A549 (cell line): Measurements from ENCODE around the gene KIAA0825. TPM values are rescaled to one million over a fixed set of nuclear protein-coding genes. Genes with fewer than 3 reads are reported as not detected.

Experiments
- ATAC-seq, 2 experiments: fragments of 200-7000 bp in 1 of 2; fragments of >200 bp in 1 of 2; cut with Nextera tagmentation in 1 of 2; cut with Tn5 transposase in 1 of 2; 3 replicates each; pipeline versions ENCODE4 v1.8.0 to v1.9.1; 2018 to 2020; ENCODE audit warnings: mild to moderate bottlenecking in 1 of 2, moderate library complexity in 1 of 2
- CTCF ChIA-PET: fragments of 300-600 bp; sonication (Branson Sonifier 250); formaldehyde crosslinking; extraction: SDS; loops from one replicate; lab custom pipeline; 2021; ENCODE audit warnings: antibody characterized with exemption, inconsistent platforms; lab: Yijun Ruan, JAX
- POLR2A ChIA-PET: fragments of 350-600 bp; formaldehyde crosslinking; extraction: SDS; loops from one replicate; lab custom pipeline; 2021; ENCODE audit warnings: antibody characterized with exemption, inconsistent platforms; lab: Yijun Ruan, JAX
- DNase-seq, 2 experiments: peaks; one replicate each; pipeline versions ENCODE4 v3.0.0 to v3.0.0-alpha.2; 2011 to 2016; ENCODE audit warnings: low read depth in 1 of 2, low spot score in 1 of 2
- FAIRE-seq: peaks from 2 replicates; lab custom pipeline; 2011; peaks lifted over from hg19 to GRCh38; lab: Jason Lieb, UNC
- H3K27ac ChIP-seq, 2 experiments: fragments of >200 bp; sonication (Bioruptor Twin); formaldehyde crosslinking; 3 replicates each; pipeline ENCODE4 v1.5.1; 2016 to 2017
- H3K4me1 ChIP-seq: fragments of >200 bp; sonication (Bioruptor Twin); formaldehyde crosslinking; 3 replicates; pipeline ENCODE4 v1.6.1; 2016
- H3K4me2 ChIP-seq: fragments of >200 bp; sonication (Bioruptor Twin); formaldehyde crosslinking; 3 replicates; pipeline ENCODE4 v1.6.1; 2016
- H3K4me3 ChIP-seq: fragments of >200 bp; sonication (Bioruptor Twin); formaldehyde crosslinking; 3 replicates; pipeline ENCODE4 v1.5.1; 2016
- H3K9me3 ChIP-seq: fragments of >200 bp; sonication (Bioruptor Twin); formaldehyde crosslinking; 3 replicates; pipeline ENCODE4 v1.6.1; 2016
- BHLHE40 ChIP-seq: IDR thresholded peaks from 2 replicates; pipeline ENCODE4 v1.6.1; 2012; ENCODE audit warnings: low read depth, low read length, inconsistent platforms
- CBX2 ChIP-seq: fragments of 200-600 bp; sonication (generic); IDR thresholded peaks from 2 replicates; pipeline ENCODE4 v1.6.1; 2016; ENCODE audit warnings: low read depth, mild to moderate bottlenecking, borderline replicate concordance
- CBX8 ChIP-seq: fragments of 200-600 bp; sonication (generic); IDR thresholded peaks from 2 replicates; pipeline ENCODE4 v1.6.1; 2016
- CEBPB ChIP-seq, 2 experiments: fragments of >200 bp in 1 of 2; sonication (Bioruptor Twin) in 1 of 2; formaldehyde crosslinking in 1 of 2; IDR thresholded peaks; 2 replicates each; pipeline ENCODE4 v1.6.1; 2012 to 2016
- CHD4 ChIP-seq: fragments of 200-600 bp; sonication (generic); IDR thresholded peaks from 2 replicates; pipeline ENCODE4 v1.6.1; 2016; ENCODE audit warnings: antibody characterized with exemption, mild to moderate bottlenecking, borderline replicate concordance
- EHF ChIP-seq: fragments of 250-450 bp; sonication (Bioruptor Pico); IDR thresholded peaks from 2 replicates; pipeline ENCODE4 v1.5.0; 2020; ENCODE audit warnings: mild to moderate bottlenecking
- EHMT2 ChIP-seq: fragments of 200-600 bp; sonication (generic); IDR thresholded peaks from 2 replicates; pipeline ENCODE4 v1.6.1; 2016; ENCODE audit warnings: antibody characterized with exemption, low read depth, mild to moderate bottlenecking, moderate library complexity
- EP300 ChIP-seq, 2 experiments: fragments of >200 bp; sonication (Bioruptor Twin); formaldehyde crosslinking; IDR thresholded peaks; 2 replicates in 1 of 2; 3 replicates in 1 of 2; pipeline ENCODE4 v1.6.1; 2016 to 2017
- ESRRA ChIP-seq: fragments of 150-350 bp; IDR thresholded peaks from 2 replicates; pipeline ENCODE4 v1.6.1; 2014; ENCODE audit warnings: mild to moderate bottlenecking, low read length, borderline replicate concordance
- FOSL2 ChIP-seq, 2 experiments: fragments of 450-650 bp in 1 of 2; fragments of >200 bp in 1 of 2; sonication (Bioruptor Twin) in 1 of 2; formaldehyde crosslinking; IDR thresholded peaks; 2 replicates each; pipeline versions ENCODE4 v1.5.0 to v1.6.1; 2016 to 2020; ENCODE audit warnings: mild to moderate bottlenecking in 1 of 2, moderate library complexity in 1 of 2
- FOXS1 ChIP-seq: fragments of 250-450 bp; sonication (Bioruptor Pico); IDR thresholded peaks from 2 replicates; pipeline ENCODE4 v1.5.0; 2020; ENCODE audit warnings: mild to moderate bottlenecking, moderate library complexity
- HEYL ChIP-seq: fragments of 250-450 bp; sonication (Bioruptor Pico); IDR thresholded peaks from 2 replicates; pipeline ENCODE4 v1.8.0; 2021; ENCODE audit warnings: mild to moderate bottlenecking, moderate library complexity
- HOXA7 ChIP-seq: fragments of 250-450 bp; sonication (Bioruptor Pico); IDR thresholded peaks from 2 replicates; pipeline ENCODE4 v1.5.0; 2020; ENCODE audit warnings: mild to moderate bottlenecking, moderate library complexity
- HOXB5 ChIP-seq: fragments of 250-450 bp; sonication (Bioruptor Pico); IDR thresholded peaks from 2 replicates; pipeline ENCODE4 v1.5.0; 2020; ENCODE audit warnings: mild to moderate bottlenecking, moderate library complexity
- KDM1A ChIP-seq: fragments of 200-600 bp; sonication (generic); IDR thresholded peaks from 2 replicates; pipeline ENCODE4 v1.6.1; 2016; ENCODE audit warnings: low read depth, mild to moderate bottlenecking
- KDM5A ChIP-seq: fragments of 200-600 bp; sonication (generic); IDR thresholded peaks from 2 replicates; pipeline ENCODE4 v1.6.1; 2016; ENCODE audit warnings: antibody characterized with exemption, mild to moderate bottlenecking
- NFE2L2 ChIP-seq: fragments of 150-350 bp; conservative IDR thresholded peaks from 2 replicates; pipeline ENCODE4 v1.6.1; 2014; ENCODE audit warnings: low read length
- POLR2AphosphoS2 ChIP-seq: conservative IDR thresholded peaks from 2 replicates; pipeline ENCODE4 v1.6.1; 2012; ENCODE audit warnings: low read length, improper control_type of control experiment, inconsistent platforms
- RAD21 ChIP-seq, 2 experiments: fragments of >200 bp in 1 of 2; sonication (Bioruptor Twin) in 1 of 2; formaldehyde crosslinking in 1 of 2; IDR thresholded peaks in 1 of 2; conservative IDR thresholded peaks in 1 of 2; 2 replicates in 1 of 2; 3 replicates in 1 of 2; pipeline ENCODE4 v1.6.1; 2012 to 2018; ENCODE audit warnings: inconsistent platforms in 1 of 2
- SREBF2 ChIP-seq: fragments of 450-650 bp; IDR thresholded peaks from 2 replicates; pipeline ENCODE4 v1.6.1; 2014; ENCODE audit warnings: mild to moderate bottlenecking, moderate library complexity
- ZFP36 ChIP-seq: fragments of 450-650 bp; IDR thresholded peaks from 2 replicates; pipeline ENCODE4 v1.6.1; 2014; ENCODE audit warnings: borderline replicate concordance; ENCODE audit not compliant: partially characterized antibody
- WGBS: methylation state at CpG from one replicate; pipeline ENCODE4 v1.1.6; 2017; ENCODE audit errors: missing lambda C conversion rate; 5-methylcytosine and 5-hydroxymethylcytosine counted together
- polyA plus RNA-seq, 4 experiments: library from polyadenylated mRNA; depleted of rRNA in 3 of 4; stranded (reverse); fragments of >200 nt; fragmentation: RNase III in 1 of 4; extraction: RNeasy Plus Mini Kit Qiagen cat#74134 plus additional on column Dnase treatment in 1 of 4; gene quantifications; 2 replicates in 3 of 4; 3 replicates in 1 of 4; pipeline ENCODE4 v1.2.3, GENCODE V29; 2011 to 2017
- TF ChIP-seq, protein P1 (sequence below): fragments of 250-450 bp; sonication (Bioruptor Pico); IDR thresholded peaks from 2 replicates; pipeline ENCODE4 v1.5.0; 2020; ENCODE audit warnings: low read depth, mild to moderate bottlenecking, moderate library complexity
- TF ChIP-seq, protein P2 (sequence below): fragments of >200 bp; sonication (Bioruptor Twin); formaldehyde crosslinking; IDR thresholded peaks from 3 replicates; pipeline ENCODE4 v1.6.1; 2016
- TF ChIP-seq, protein P3 (sequence below): IDR thresholded peaks from 2 replicates; pipeline ENCODE4 v1.6.1; 2012
- TF ChIP-seq, protein P4 (sequence below): fragments of 150-350 bp; IDR thresholded peaks from 2 replicates; pipeline ENCODE4 v1.6.1; 2014; ENCODE audit warnings: low read depth, mild to moderate bottlenecking, low read length

Gene KIAA0825
- polyA plus RNA-seq, 2 of the 4 experiments (the other 2 are of a cell fraction), result 0.57 to 0.80 TPM

DNA sequence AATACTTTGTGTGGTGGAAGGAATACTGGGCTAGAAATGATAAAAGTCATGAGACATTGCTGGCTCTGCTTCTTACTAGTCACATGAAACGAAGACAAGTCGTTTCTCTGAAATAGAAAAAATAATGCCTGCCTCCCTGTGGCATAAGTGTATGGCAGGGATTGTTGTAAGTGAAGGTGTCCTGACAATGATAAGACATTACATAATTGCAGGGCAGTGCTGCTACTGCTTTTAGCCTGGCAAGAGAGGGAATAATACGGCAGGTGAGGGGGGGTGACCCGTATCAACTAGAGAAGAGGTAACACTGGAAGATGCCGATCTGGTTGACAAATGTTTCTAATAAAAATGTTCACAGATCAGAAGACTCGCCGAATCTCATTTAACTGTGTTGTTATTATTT lies 314.3 kb downstream of the KIAA0825 start:
- Histone ChIP-seq H3K9me3 (no peaks in the 10 kb centered on the region), H3K4me1 (no peaks in the 10 kb centered on the region), H3K4me2 (no peak overlapping the region), H3K27ac (no peak overlapping the region), H3K4me3 (no peak overlapping the region)
- ATAC-seq, result no peak
- 81% methylated on average over 7 of the region's 7 CpGs for WGBS
- FAIRE-seq, result no peak
- DNase-seq, result no peak
- POLR2A ChIA-PET, result no interaction called here
- TF ChIP-seq POLR2AphosphoS2 (no peak), BHLHE40 (no peak), SREBF2 (no peak), CEBPB (IDR thresholded peaks at IDR 0.05) (no peak), HOXB5 (no peak), ZFP36 (no peak)
- TF ChIP-seq, protein P1, sequence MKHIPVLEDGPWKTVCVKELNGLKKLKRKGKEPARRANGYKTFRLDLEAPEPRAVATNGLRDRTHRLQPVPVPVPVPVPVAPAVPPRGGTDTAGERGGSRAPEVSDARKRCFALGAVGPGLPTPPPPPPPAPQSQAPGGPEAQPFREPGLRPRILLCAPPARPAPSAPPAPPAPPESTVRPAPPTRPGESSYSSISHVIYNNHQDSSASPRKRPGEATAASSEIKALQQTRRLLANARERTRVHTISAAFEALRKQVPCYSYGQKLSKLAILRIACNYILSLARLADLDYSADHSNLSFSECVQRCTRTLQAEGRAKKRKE (CRISPR knock-in tag), result no peak
- CTCF ChIA-PET, result no interaction called here

DNA sequence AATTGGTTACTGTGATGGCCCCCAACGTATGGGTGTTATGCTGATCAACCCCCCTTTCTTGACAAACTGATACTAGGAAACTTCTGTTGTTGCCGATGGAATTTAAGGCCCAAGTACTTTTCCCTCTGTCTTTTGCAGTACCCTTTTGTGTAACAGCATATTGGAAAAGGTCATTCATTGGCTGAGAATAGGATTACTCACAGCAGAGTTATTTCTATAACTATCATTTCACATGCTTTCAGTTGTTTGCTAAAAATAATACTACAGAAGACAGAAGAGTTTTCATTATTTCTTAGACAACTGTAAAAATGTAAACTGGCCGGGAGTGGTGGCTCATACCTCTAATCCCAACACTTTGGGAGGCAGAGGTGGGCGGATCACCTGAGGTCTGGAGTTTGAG lies 329.5 kb downstream of the KIAA0825 start:
- no peak for TF ChIP-seq HOXA7 (CRISPR knock-in tag)
- TF ChIP-seq CBX8, result no peak
- TF ChIP-seq KDM1A, result no peak
- no peak for TF ChIP-seq EHF
- no peak for TF ChIP-seq ESRRA
- TF ChIP-seq ZFP36, result no peak
- no peak for TF ChIP-seq CBX2
- TF ChIP-seq RAD21 (conservative IDR thresholded peaks at IDR 0.05 in 1 of 2, IDR thresholded peaks at IDR 0.05 in 1 of 2), result no peak
- no peak for TF ChIP-seq KDM5A
- TF ChIP-seq FOXS1, result no peak
- no peak for TF ChIP-seq EP300 (IDR thresholded peaks at IDR 0.05)
- DNase-seq (no peak), ATAC-seq (no peak), FAIRE-seq (no peak)
- Histone ChIP-seq H3K4me2 (no peak overlapping the region), H3K27ac (no peak overlapping the region), H3K4me3 (no peak overlapping the region), H3K9me3 (no peaks in the 10 kb centered on the region), H3K4me1 (no peaks in the 10 kb centered on the region)
- ChIA-PET POLR2A (no interaction called here), CTCF (interaction anchor here (0.6 kb wide), 1 partner anchor 55 kb away, joined by 3 read pairs; no protein-coding TSS in a partner anchor)
- 41% methylated on average over 4 of the region's 4 CpGs for WGBS

DNA sequence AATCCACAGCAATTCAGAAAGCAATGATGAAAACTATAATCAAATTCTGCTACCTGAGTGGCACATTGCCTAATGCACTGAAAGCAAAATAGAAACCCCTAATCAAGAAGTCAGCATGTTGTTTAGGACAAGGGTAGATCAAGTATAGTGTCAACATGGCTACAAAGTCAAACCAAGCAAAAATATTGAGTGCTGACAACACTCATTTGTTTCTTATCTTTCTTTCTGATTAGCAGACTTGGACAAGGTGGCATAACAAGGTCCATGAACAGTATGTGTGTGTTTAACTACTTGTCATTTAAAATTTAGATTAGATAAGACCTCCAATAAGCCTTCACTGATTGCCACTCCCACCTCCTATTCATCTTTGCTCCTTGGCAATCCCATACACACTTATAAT lies 332.4 kb downstream of the KIAA0825 start:
- no peak overlapping the region for H3K4me2 ChIP-seq
- POLR2A ChIA-PET, result no interaction called here
- ATAC-seq (no peak), DNase-seq (no peak), FAIRE-seq (no peak)
- H3K9me3 ChIP-seq, result no peaks in the 10 kb centered on the region
- CTCF ChIA-PET, result no interaction called here
- TF ChIP-seq, protein P2, sequence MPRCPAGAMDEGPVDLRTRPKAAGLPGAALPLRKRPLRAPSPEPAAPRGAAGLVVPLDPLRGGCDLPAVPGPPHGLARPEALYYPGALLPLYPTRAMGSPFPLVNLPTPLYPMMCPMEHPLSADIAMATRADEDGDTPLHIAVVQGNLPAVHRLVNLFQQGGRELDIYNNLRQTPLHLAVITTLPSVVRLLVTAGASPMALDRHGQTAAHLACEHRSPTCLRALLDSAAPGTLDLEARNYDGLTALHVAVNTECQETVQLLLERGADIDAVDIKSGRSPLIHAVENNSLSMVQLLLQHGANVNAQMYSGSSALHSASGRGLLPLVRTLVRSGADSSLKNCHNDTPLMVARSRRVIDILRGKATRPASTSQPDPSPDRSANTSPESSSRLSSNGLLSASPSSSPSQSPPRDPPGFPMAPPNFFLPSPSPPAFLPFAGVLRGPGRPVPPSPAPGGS, result no peak
- no peak overlapping the region for H3K27ac ChIP-seq
- no peaks in the 10 kb centered on the region for H3K4me1 ChIP-seq
- H3K4me3 ChIP-seq, result no peak overlapping the region

DNA sequence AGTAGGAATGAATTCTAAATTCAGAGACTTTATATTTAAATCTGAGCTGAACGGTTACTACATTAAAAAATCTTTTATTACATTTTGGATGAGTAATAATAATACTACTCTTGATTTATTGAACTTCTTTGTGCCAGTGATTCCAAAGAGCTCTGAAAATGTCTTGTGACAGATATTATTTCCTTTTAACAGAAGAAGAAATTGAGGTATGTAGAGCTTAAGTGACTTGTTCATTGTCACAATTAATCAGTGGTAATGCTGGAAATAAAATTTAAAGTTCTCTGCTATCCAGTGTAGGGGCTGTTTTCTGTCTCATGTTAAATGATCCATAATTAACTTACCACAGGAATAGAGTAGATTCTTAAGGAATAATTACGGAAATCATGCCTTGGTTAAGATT lies 335.3 kb downstream of the KIAA0825 start:
- H3K4me2 ChIP-seq, result no peak overlapping the region
- TF ChIP-seq, protein P3, sequence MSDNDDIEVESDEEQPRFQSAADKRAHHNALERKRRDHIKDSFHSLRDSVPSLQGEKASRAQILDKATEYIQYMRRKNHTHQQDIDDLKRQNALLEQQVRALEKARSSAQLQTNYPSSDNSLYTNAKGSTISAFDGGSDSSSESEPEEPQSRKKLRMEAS, result no peak
- TF ChIP-seq EHF (no peak), NFE2L2 (no peak), EHMT2 (no peak), ZFP36 (no peak), HEYL (CRISPR knock-in tag) (no peak), FOSL2 (IDR thresholded peaks at IDR 0.05) (no peak), FOSL2 (CRISPR knock-in tag; IDR thresholded peaks at IDR 0.05) (no peak), CHD4 (no peak), KDM5A (no peak), EP300 (IDR thresholded peaks at IDR 0.05) (no peak)
- TF ChIP-seq, protein P4, sequence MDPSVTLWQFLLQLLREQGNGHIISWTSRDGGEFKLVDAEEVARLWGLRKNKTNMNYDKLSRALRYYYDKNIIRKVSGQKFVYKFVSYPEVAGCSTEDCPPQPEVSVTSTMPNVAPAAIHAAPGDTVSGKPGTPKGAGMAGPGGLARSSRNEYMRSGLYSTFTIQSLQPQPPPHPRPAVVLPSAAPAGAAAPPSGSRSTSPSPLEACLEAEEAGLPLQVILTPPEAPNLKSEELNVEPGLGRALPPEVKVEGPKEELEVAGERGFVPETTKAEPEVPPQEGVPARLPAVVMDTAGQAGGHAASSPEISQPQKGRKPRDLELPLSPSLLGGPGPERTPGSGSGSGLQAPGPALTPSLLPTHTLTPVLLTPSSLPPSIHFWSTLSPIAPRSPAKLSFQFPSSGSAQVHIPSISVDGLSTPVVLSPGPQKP, result no peak
- H3K4me1 ChIP-seq, result no peaks in the 10 kb centered on the region
- H3K27ac ChIP-seq, result no peak overlapping the region
- H3K9me3 ChIP-seq, result no peaks in the 10 kb centered on the region
- ATAC-seq (no peak), FAIRE-seq (no peak), DNase-seq (no peak)
- no peak overlapping the region for H3K4me3 ChIP-seq
- POLR2A ChIA-PET, result no interaction called here
- CTCF ChIA-PET, result no interaction called here
- WGBS, result 36% methylated on average over 2 of the region's 2 CpGs
